ENCODE measurements around the gene CAND2. TPM values are rescaled to one million over a fixed set of nuclear protein-coding genes. Genes with fewer than 3 reads are reported as not detected.

The CAND2 gene
- total and polyA plus RNA-seq, 9 of the 15 experiments (the other 6 are each of a cell fraction or from before 2014, with no cell fraction given), result 0.91 to 14.9 (median 4.3) TPM

DNA sequence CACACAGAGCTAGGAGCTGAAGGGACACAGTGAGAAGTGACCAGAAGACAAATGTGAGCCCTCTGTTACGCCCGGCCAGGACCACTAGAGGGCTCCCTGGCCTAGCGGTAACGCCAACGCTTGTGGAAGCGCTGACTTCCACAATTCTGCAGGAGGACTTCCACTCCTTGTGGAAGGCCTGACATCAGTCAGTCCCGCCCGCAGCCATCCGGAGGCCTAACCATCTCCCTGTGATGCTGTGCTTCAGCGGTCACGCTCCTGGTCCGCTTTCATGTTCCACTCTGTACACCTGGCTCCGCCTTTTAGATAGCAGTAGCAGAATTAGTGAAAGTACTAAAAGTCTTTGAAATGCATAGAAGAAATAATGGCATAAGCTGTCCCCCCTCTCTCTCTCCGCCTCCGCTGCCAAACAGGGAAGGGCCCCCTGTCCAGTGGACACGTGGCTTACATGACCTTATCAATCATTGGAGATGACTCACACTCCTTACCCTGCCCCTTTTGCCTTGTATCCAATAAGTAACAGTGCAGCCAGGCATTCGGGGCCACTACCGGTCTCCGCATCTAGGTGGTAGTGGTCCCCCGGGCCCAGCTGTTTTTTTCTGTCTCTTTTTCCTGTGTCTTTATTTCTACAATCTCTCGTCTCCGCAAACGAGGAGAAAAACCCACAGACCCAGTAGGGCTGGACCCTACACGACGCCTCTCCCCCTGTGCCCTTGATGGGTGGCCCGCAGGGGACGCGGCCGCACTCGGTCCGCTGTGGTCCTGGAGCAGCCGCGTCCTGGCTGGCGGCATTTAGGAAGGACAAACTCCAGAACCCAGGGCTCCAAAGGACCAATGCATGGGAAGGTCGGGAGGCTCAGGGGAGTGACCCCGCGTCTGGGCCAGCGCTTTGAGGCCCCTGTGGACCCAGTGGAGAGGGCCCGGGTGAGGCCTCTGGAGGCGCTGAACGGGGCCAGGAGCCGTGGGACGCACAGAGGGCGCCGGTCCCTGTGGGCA lies 71.9 kb downstream of the CAND2 start (continued):
- TF ChIP-seq, protein P1, sequence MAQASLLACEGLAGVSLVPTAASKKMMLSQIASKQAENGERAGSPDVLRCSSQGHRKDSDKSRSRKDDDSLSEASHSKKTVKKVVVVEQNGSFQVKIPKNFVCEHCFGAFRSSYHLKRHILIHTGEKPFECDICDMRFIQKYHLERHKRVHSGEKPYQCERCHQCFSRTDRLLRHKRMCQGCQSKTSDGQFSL (CRISPR knock-in tag; IDR thresholded peaks at IDR 0.05), result 0 out of 2 replicates have a peak, but pooled peaks have one; percentile 40
- TF ChIP-seq, protein P1 (tag; IDR thresholded peaks at IDR 0.05), result no peak
- peak; percentile 97; the same call in 1 of the 2 replicates for TF ChIP-seq STAT6 (CRISPR knock-in tag; IDR thresholded peaks at IDR 0.05)
- peak; percentile 76 for TF ChIP-seq JUN (IDR thresholded peaks at IDR 0.05; ENCODE audit: borderline replicate concordance, low read depth, low read length)
- peak; percentile 97 for TF ChIP-seq JUN (CRISPR knock-in tag; IDR thresholded peaks at IDR 0.05; ENCODE audit: borderline replicate concordance)
- peak; percentile 69 for TF ChIP-seq POLR2A (conservative IDR thresholded peaks at IDR 0.05)
- no peak for TF ChIP-seq HMG20A (CRISPR knock-in tag; conservative IDR thresholded peaks at IDR 0.05)
- TF ChIP-seq, protein P2, sequence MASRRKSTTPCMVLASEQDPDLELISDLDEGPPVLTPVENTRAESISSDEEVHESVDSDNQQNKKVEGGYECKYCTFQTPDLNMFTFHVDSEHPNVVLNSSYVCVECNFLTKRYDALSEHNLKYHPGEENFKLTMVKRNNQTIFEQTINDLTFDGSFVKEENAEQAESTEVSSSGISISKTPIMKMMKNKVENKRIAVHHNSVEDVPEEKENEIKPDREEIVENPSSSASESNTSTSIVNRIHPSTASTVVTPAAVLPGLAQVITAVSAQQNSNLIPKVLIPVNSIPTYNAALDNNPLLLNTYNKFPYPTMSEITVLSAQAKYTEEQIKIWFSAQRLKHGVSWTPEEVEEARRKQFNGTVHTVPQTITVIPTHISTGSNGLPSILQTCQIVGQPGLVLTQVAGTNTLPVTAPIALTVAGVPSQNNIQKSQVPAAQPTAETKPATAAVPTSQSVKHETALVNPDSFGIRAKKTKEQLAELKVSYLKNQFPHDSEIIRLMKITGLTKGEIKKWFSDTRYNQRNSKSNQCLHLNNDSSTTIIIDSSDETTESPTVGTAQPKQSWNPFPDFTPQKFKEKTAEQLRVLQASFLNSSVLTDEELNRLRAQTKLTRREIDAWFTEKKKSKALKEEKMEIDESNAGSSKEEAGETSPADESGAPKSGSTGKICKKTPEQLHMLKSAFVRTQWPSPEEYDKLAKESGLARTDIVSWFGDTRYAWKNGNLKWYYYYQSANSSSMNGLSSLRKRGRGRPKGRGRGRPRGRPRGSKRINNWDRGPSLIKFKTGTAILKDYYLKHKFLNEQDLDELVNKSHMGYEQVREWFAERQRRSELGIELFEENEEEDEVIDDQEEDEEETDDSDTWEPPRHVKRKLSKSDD (conservative IDR thresholded peaks at IDR 0.05; ENCODE audit: low read length), result 0 out of 2 replicates have a peak, but pooled peaks have one; percentile 72
- TF ChIP-seq FOXM1 (IDR thresholded peaks at IDR 0.05; ENCODE audit: low read depth), result no peak
- TF ChIP-seq FOXM1 (CRISPR knock-in tag; IDR thresholded peaks at IDR 0.05; ENCODE audit: low read depth), result peak; percentile 82; the same call in 1 of the 2 replicates
- TF ChIP-seq CTCF (IDR thresholded peaks at IDR 0.05 in 2 of 3, conservative IDR thresholded peaks at IDR 0.05 in 1 of 3; ENCODE audit: insufficient read depth in 2 of 3, low read depth in 1 of 3, low read length in 3 of 3), result peak; percentile 92 to 98 (median 96)
- TF ChIP-seq, protein P3, sequence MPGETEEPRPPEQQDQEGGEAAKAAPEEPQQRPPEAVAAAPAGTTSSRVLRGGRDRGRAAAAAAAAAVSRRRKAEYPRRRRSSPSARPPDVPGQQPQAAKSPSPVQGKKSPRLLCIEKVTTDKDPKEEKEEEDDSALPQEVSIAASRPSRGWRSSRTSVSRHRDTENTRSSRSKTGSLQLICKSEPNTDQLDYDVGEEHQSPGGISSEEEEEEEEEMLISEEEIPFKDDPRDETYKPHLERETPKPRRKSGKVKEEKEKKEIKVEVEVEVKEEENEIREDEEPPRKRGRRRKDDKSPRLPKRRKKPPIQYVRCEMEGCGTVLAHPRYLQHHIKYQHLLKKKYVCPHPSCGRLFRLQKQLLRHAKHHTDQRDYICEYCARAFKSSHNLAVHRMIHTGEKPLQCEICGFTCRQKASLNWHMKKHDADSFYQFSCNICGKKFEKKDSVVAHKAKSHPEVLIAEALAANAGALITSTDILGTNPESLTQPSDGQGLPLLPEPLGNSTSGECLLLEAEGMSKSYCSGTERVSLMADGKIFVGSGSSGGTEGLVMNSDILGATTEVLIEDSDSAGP (CRISPR knock-in tag; IDR thresholded peaks at IDR 0.05), result no peak
- peak; percentile 95 for TF ChIP-seq SMC3 (conservative IDR thresholded peaks at IDR 0.05; ENCODE audit: insufficient read depth, low read depth, low read length)
- no peak for TF ChIP-seq NR1H2 (CRISPR knock-in tag; IDR thresholded peaks at IDR 0.05)
- TF ChIP-seq POLR3G (IDR thresholded peaks at IDR 0.05; ENCODE audit: extremely low read depth, insufficient read length, insufficient replicate concordance), result no peak

Data from K562 (cell line).